ENCODE results near the gene BLACAT1. TPM values are rescaled to one million over a fixed set of nuclear protein-coding genes. Genes with fewer than 3 reads are reported as not detected.

Gene BLACAT1
- total and polyA plus RNA-seq, 2 of the 13 experiments (the other 11 are each of a cell fraction or from before 2014, with no cell fraction given), result 1.2 to 2.8 TPM

- intact Hi-C loops (cut with micrococcal nuclease; ENCODE audit: unreplicated experiment) (loop anchor here (1.0 kb wide), 1 partner anchor 62 kb away; no protein-coding TSS in a partner anchor), in situ Hi-C loops (cut with HindIII; ENCODE audit: extremely low pct_ligation_motif_present, low pct_unique_long_range_greater_than_20kb) (no loop called here)
- DNase-seq (ENCODE audit: low spot score) (no peak), ATAC-seq (no peak), FAIRE-seq (no peak)
- no peak overlapping the region for H2AFZ ChIP-seq (ENCODE audit: low read length)
- BruUV-seq (replicated peaks), result no TSS peak
- ChIA-PET CTCF (ENCODE audit: low intra/inter-chr PET ratio, low total read pairs) (interaction anchor here (1.1 to 1.7 kb wide), 3 partner anchors 31 to 63 kb away, joined by 3 to 4 read pairs (median 4); no protein-coding TSS in a partner anchor), POLR2A (no interaction called here)
- TF ChIP-seq MATR3 (CRISPR knock-in tag; IDR thresholded peaks at IDR 0.05), result no peak
- TF ChIP-seq STAG1 (CRISPR knock-in tag; IDR thresholded peaks at IDR 0.05), result peak; percentile 42
- no peak for TF ChIP-seq ZNF788 (CRISPR knock-in tag; IDR thresholded peaks at IDR 0.05; ENCODE audit: borderline replicate concordance)
- TF ChIP-seq ZNF652 (CRISPR knock-in tag; IDR thresholded peaks at IDR 0.05; ENCODE audit: borderline replicate concordance, low read depth), result no peak
- H3K4me2 ChIP-seq (ENCODE audit: low read depth, low read length), result no peak overlapping the region
- H3K27ac ChIP-seq (ENCODE audit: extremely low read length, insufficient read depth, low read length), result no peak overlapping the region
- peaks cover 0 to 55% of the 10 kb centered on the region in 2 experiments; a peak in 3 of 5 replicates for H3K27me3 ChIP-seq (ENCODE audit: control insufficient read depth in 1 of 2, insufficient read depth in 2 of 2, low read length in 2 of 2)
- H3K9me3 ChIP-seq (ENCODE audit: low read length), result no peaks in the 10 kb centered on the region
- no peak overlapping the region for H3K9ac ChIP-seq (ENCODE audit: insufficient read depth, low read depth, low read length)
- no peaks in the 10 kb centered on the region for H3K79me2 ChIP-seq (ENCODE audit: insufficient read depth, low read length)
- H3K4me1 ChIP-seq (ENCODE audit: insufficient read depth, low read length), result no peaks in the 10 kb centered on the region
- no peaks in the 10 kb centered on the region for H4K20me1 ChIP-seq (ENCODE audit: insufficient read depth, low read length)
- 24% methylated on average over 4 of the region's 4 CpGs for WGBS (ENCODE audit: low lambda C conversion rate)
- no peaks in the 10 kb centered on the region for H3K36me3 ChIP-seq (replicated peaks in 1 of 2; ENCODE audit: control insufficient read depth in 1 of 2, insufficient read depth in 2 of 2, low read length in 2 of 2)
- H3K4me3 ChIP-seq (replicated peaks in 1 of 3; ENCODE audit: insufficient read depth in 1 of 3, low read depth in 2 of 3, low read length in 3 of 3), result no peak overlapping the region
Measured at GRCh38 chr1:205422993-205423642, 32.7 kb downstream of the BLACAT1 start.

GRCh38 chr1:205421798-205422197, 34.0 kb downstream of the BLACAT1 start, which contains the start of gene LEMD1:
LEMD1 (minus strand) TSS chr1:205422056; CDS start chr1:205420536, 1,520 bp downstream.
- Histone ChIP-seq H3K36me3 (replicated peaks in 1 of 2; ENCODE audit: control insufficient read depth in 1 of 2, insufficient read depth in 2 of 2, low read length in 2 of 2) (no peaks in the 10 kb centered on the region), H3K4me2 (ENCODE audit: low read depth, low read length) (no peak within 1 kb of the TSS), H2AFZ (ENCODE audit: low read length) (no peak within 1 kb of the TSS), H3K79me2 (ENCODE audit: insufficient read depth, low read length) (no peaks in the 10 kb centered on the region), H4K20me1 (ENCODE audit: insufficient read depth, low read length) (no peaks in the 10 kb centered on the region), H3K4me3 (replicated peaks in 1 of 3; ENCODE audit: insufficient read depth in 1 of 3, low read depth in 2 of 3, low read length in 3 of 3) (no peak within 1 kb of the TSS), H3K27me3 (ENCODE audit: control insufficient read depth in 1 of 2, insufficient read depth in 2 of 2, low read length in 2 of 2) (peaks cover 0 to 64% of the 10 kb centered on the region in 2 experiments; a peak in 3 of 5 replicates), H3K4me1 (ENCODE audit: insufficient read depth, low read length) (no peaks in the 10 kb centered on the region), H3K27ac (ENCODE audit: extremely low read length, insufficient read depth, low read length) (no peak within 1 kb of the TSS), H3K9me3 (ENCODE audit: low read length) (no peaks in the 10 kb centered on the region), H3K9ac (ENCODE audit: insufficient read depth, low read depth, low read length) (no peak within 1 kb of the TSS)
- FAIRE-seq (no peak), DNase-seq (ENCODE audit: low spot score) (no peak), ATAC-seq (no peak)
- ChIA-PET POLR2A (no interaction called here), CTCF (ENCODE audit: low intra/inter-chr PET ratio, low total read pairs) (no interaction called here)
- in situ Hi-C loops (cut with HindIII; ENCODE audit: extremely low pct_ligation_motif_present, low pct_unique_long_range_greater_than_20kb), result no loop called here
- no peak for TF ChIP-seq SNAPC5 (CRISPR knock-in tag; IDR thresholded peaks at IDR 0.05; ENCODE audit: borderline replicate concordance)
- no peak for TF ChIP-seq ZNF616 (CRISPR knock-in tag; IDR thresholded peaks at IDR 0.05; ENCODE audit: low read depth)
- BruUV-seq (replicated peaks), result no TSS peak
- WGBS (ENCODE audit: low lambda C conversion rate), result 2% methylated on average over 2 of the region's 2 CpGs
- intact Hi-C loops (cut with micrococcal nuclease; ENCODE audit: unreplicated experiment), result no loop called here

Data from HepG2 (cell line).